ENCODE results near the gene LCTL. TPM values are rescaled to one million over a fixed set of nuclear protein-coding genes. Genes with fewer than 3 reads are reported as not detected.

Gene LCTL
- total RNA-seq, 1 experiment from 2014 or later = not detected

DNA sequence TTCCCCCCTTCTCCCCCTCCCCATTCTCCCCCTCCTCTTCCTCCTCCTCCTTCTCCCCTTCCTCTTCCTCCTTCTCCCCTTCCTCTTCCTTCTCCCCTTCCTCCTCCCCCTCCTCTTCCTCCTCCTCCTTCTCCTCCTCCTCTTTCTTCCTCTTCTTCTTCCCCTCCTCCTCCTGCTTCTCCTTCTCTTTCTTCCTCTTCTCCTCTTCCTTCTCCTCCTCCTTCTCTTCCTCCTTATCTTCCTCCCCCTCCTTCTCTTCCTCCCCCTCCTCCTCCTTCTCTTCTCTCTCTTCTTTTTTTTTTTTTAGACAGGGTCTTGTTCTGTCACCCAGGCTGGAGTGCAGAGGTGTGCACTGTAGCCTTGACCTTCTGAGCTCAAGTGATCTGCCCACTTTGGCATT, 21.2 kb upstream of the LCTL start:
- no peak overlapping the region for H3K27ac ChIP-seq (ENCODE audit: low read depth, low read length)
- no peaks in the 10 kb centered on the region for H3K9me2 ChIP-seq (ENCODE audit: insufficient read depth)
- CTCF ChIA-PET = no interaction called here
- no peaks in the 10 kb centered on the region for H3K36me3 ChIP-seq (ENCODE audit: control insufficient read depth in 1 of 2, insufficient read depth in 2 of 2, low read length in 2 of 2)
- POLR2A ChIA-PET = no interaction called here
- H3K9me3 ChIP-seq (ENCODE audit: control insufficient read depth in 1 of 2, insufficient read depth in 1 of 2, low read depth in 1 of 2, low read length in 2 of 2) = no peaks in the 10 kb centered on the region
- intact Hi-C loops (cut with micrococcal nuclease) = no loop called here
- H3K27me3 ChIP-seq (ENCODE audit: insufficient read depth, low read length) = no peaks in the 10 kb centered on the region
- no peaks in the 10 kb centered on the region for H4K20me1 ChIP-seq (ENCODE audit: insufficient read depth)
- DNase-seq (ENCODE audit: low read depth, low spot score) (no peak), ATAC-seq (no peak)
- H3K4me3 ChIP-seq (replicated peaks in 1 of 2; ENCODE audit: low read depth in 1 of 2, low read length in 2 of 2) = no peak overlapping the region
- RAD21 ChIA-PET (ENCODE audit: low non-redundant PET in 1 of 2, low total read pairs in 2 of 2, uncharacterized antibody in 2 of 2, unreplicated experiment in 2 of 2) = no interaction called here
- no peaks in the 10 kb centered on the region for H3K79me2 ChIP-seq (ENCODE audit: insufficient read depth, low read length)
- BruUV-seq (replicated peaks) = no TSS peak
- H3K4me1 ChIP-seq (ENCODE audit: control insufficient read depth in 1 of 2, insufficient read depth in 2 of 2, low read length in 2 of 2) = peaks cover 0 to 10% of the 10 kb centered on the region in 2 experiments; a peak in 2 of 4 replicates
- no peak overlapping the region for H3K9ac ChIP-seq (ENCODE audit: low read length)
- no peak overlapping the region for H2AFZ ChIP-seq (ENCODE audit: low read depth, low read length, poor library complexity, severe bottlenecking)
- TF ChIP-seq, protein P1, sequence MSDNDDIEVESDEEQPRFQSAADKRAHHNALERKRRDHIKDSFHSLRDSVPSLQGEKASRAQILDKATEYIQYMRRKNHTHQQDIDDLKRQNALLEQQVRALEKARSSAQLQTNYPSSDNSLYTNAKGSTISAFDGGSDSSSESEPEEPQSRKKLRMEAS (IDR thresholded peaks at IDR 0.05) = no peak
- H3K4me2 ChIP-seq (ENCODE audit: low read length) = no peak overlapping the region

DNA sequence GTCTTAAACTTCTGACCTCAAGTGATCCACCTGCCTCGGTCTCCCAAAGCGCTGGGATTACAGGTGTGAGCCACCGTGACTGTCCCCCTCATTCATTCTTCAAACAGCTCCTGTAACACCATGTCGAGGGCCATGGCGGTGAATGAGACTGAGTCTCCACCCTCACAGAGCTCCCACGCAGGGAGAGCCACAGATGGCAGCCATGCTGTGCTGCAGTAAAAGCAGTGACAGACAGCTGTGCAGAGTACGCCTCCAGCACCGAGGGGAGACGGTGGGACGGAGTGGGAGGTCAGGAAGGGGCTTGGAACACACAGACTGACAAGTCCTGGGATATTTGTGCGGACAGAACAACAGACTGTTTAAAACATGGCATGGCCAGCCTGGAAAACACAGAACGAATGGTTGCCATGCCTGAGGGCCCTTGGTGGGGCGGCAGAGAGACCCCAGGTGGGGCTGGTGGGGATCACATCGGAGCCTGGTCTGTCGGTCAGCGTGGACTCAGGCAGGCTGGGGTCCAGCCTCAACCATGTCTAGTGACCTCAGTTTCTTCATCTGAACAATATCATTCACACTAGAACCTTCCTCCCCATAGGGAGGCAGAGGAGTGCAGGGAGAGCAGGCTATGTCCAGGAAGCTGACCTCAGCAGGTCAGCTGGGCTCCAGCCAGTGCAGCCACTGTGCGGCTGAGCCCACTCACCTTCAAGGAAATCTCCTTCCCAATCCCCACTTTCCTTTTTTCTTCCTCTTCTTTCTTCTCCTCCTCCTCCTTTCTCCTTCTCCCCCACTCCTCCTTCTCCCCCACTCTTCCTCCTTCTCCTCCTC, 20.6 kb upstream of the LCTL start:
- peaks cover 0 to 10% of the 10 kb centered on the region in 2 experiments; a peak in 2 of 4 replicates for H3K4me1 ChIP-seq (ENCODE audit: control insufficient read depth in 1 of 2, insufficient read depth in 2 of 2, low read length in 2 of 2)
- intact Hi-C loops (cut with micrococcal nuclease) = no loop called here
- H3K4me3 ChIP-seq (replicated peaks in 1 of 2; ENCODE audit: low read depth in 1 of 2, low read length in 2 of 2) = no peak overlapping the region
- no peaks in the 10 kb centered on the region for H3K27me3 ChIP-seq (ENCODE audit: insufficient read depth, low read length)
- ChIA-PET CTCF (interaction anchor here (1.7 kb wide), 1 partner anchor 265 kb away, joined by 5 read pairs; no protein-coding TSS in a partner anchor), POLR2A (no interaction called here), RAD21 (ENCODE audit: low non-redundant PET in 1 of 2, low total read pairs in 2 of 2, uncharacterized antibody in 2 of 2, unreplicated experiment in 2 of 2) (no interaction called here)
- H3K9me2 ChIP-seq (ENCODE audit: insufficient read depth) = no peaks in the 10 kb centered on the region
- H3K79me2 ChIP-seq (ENCODE audit: insufficient read depth, low read length) = no peaks in the 10 kb centered on the region
- DNase-seq (ENCODE audit: low read depth, low spot score) (no peak), ATAC-seq (no peak)
- H3K27ac ChIP-seq (ENCODE audit: low read depth, low read length) = no peak overlapping the region
- no peak overlapping the region for H3K9ac ChIP-seq (ENCODE audit: low read length)
- no peaks in the 10 kb centered on the region for H4K20me1 ChIP-seq (ENCODE audit: insufficient read depth)
- no peaks in the 10 kb centered on the region for H3K9me3 ChIP-seq (ENCODE audit: control insufficient read depth in 1 of 2, insufficient read depth in 1 of 2, low read depth in 1 of 2, low read length in 2 of 2)
- no peaks in the 10 kb centered on the region for H3K36me3 ChIP-seq (ENCODE audit: control insufficient read depth in 1 of 2, insufficient read depth in 2 of 2, low read length in 2 of 2)
- no TSS peak for BruUV-seq (replicated peaks)
- H2AFZ ChIP-seq (ENCODE audit: low read depth, low read length, poor library complexity, severe bottlenecking) = no peak overlapping the region
- no peak overlapping the region for H3K4me2 ChIP-seq (ENCODE audit: low read length)
- no peak for TF ChIP-seq ZFX (IDR thresholded peaks at IDR 0.05)
- TF ChIP-seq EGR1 (IDR thresholded peaks at IDR 0.05; ENCODE audit: low read depth) = no peak
- TF ChIP-seq, protein P2, sequence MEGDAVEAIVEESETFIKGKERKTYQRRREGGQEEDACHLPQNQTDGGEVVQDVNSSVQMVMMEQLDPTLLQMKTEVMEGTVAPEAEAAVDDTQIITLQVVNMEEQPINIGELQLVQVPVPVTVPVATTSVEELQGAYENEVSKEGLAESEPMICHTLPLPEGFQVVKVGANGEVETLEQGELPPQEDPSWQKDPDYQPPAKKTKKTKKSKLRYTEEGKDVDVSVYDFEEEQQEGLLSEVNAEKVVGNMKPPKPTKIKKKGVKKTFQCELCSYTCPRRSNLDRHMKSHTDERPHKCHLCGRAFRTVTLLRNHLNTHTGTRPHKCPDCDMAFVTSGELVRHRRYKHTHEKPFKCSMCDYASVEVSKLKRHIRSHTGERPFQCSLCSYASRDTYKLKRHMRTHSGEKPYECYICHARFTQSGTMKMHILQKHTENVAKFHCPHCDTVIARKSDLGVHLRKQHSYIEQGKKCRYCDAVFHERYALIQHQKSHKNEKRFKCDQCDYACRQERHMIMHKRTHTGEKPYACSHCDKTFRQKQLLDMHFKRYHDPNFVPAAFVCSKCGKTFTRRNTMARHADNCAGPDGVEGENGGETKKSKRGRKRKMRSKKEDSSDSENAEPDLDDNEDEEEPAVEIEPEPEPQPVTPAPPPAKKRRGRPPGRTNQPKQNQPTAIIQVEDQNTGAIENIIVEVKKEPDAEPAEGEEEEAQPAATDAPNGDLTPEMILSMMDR (IDR thresholded peaks at IDR 0.05 in 2 of 3, conservative IDR thresholded peaks at IDR 0.05 in 1 of 3; ENCODE audit: borderline replicate concordance in 1 of 3, insufficient read depth in 1 of 3, low read depth in 2 of 3, low read length in 2 of 3) = no peak
- TF ChIP-seq, protein P1 (IDR thresholded peaks at IDR 0.05) = no peak
- TF ChIP-seq POLR2AphosphoS5 (IDR thresholded peaks at IDR 0.05; ENCODE audit: low read depth, low read length) = no peak
- TF ChIP-seq EZH2 (IDR thresholded peaks at IDR 0.05) = no peak
- TF ChIP-seq, protein P3, sequence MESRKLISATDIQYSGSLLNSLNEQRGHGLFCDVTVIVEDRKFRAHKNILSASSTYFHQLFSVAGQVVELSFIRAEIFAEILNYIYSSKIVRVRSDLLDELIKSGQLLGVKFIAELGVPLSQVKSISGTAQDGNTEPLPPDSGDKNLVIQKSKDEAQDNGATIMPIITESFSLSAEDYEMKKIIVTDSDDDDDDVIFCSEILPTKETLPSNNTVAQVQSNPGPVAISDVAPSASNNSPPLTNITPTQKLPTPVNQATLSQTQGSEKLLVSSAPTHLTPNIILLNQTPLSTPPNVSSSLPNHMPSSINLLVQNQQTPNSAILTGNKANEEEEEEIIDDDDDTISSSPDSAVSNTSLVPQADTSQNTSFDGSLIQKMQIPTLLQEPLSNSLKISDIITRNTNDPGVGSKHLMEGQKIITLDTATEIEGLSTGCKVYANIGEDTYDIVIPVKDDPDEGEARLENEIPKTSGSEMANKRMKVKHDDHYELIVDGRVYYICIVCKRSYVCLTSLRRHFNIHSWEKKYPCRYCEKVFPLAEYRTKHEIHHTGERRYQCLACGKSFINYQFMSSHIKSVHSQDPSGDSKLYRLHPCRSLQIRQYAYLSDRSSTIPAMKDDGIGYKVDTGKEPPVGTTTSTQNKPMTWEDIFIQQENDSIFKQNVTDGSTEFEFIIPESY (IDR thresholded peaks at IDR 0.05; ENCODE audit: extremely low read depth, insufficient replicate concordance, low read length) = no peak
- no peak for TF ChIP-seq ELF1 (IDR thresholded peaks at IDR 0.05; ENCODE audit: borderline replicate concordance, low read depth)
- no peak for TF ChIP-seq SIN3A (IDR thresholded peaks at IDR 0.05; ENCODE audit: low read depth)
- TF ChIP-seq CEBPB (IDR thresholded peaks at IDR 0.05; ENCODE audit: low read depth) = no peak
- TF ChIP-seq RAD21 (IDR thresholded peaks at IDR 0.05; ENCODE audit: low read depth) = no peak
- TF ChIP-seq ZNF274 (IDR thresholded peaks at IDR 0.05; ENCODE audit: low read depth, low read length) = no peak
- no peak for TF ChIP-seq EZH2phosphoT487 (IDR thresholded peaks at IDR 0.05; ENCODE audit: borderline replicate concordance)
- no peak for TF ChIP-seq YY1 (IDR thresholded peaks at IDR 0.05; ENCODE audit: extremely low read depth, insufficient replicate concordance, low read depth, low read length)
- no peak for TF ChIP-seq TCF7L2 (IDR thresholded peaks at IDR 0.05; ENCODE audit: borderline replicate concordance, extremely low read depth, insufficient read depth, insufficient read length)
